ENCODE data around the gene ABI3BP.

The ABI3BP gene

GRCh38 chr3:101011136-101011535, 17.9 kb upstream of the ABI3BP start:
- TF ChIP-seq CTCF (conservative IDR thresholded peaks at IDR 0.05; ENCODE audit: low read depth, low read length) = no peak
- no peak overlapping the region for H3K4me3 ChIP-seq (ENCODE audit: low read length)
- no peak for DNase-seq (ENCODE audit: low read depth)

- TF ChIP-seq CTCF (conservative IDR thresholded peaks at IDR 0.05; ENCODE audit: low read depth, low read length) = no peak
- DNase-seq (ENCODE audit: low read depth) = no peak
- no peak overlapping the region for H3K4me3 ChIP-seq (ENCODE audit: low read length)
Measured at GRCh38 chr3:101010296-101010695, 17.1 kb upstream of the ABI3BP start.

- DNase-seq (ENCODE audit: low read depth) = no peak
- TF ChIP-seq CTCF (conservative IDR thresholded peaks at IDR 0.05; ENCODE audit: low read depth, low read length) = no peak
- no peak overlapping the region for H3K4me3 ChIP-seq (ENCODE audit: low read length)
Measured at GRCh38 chr3:101009386-101009785, 16.2 kb upstream of the ABI3BP start.

GRCh38 chr3:100999160-100999559, 5.9 kb upstream of the ABI3BP start:
- no peak for TF ChIP-seq CTCF (conservative IDR thresholded peaks at IDR 0.05; ENCODE audit: low read depth, low read length)
- no peak for DNase-seq (ENCODE audit: low read depth)
- H3K4me3 ChIP-seq (ENCODE audit: low read length) = no peak overlapping the region

- DNase-seq (ENCODE audit: low read depth) = no peak
- TF ChIP-seq CTCF (conservative IDR thresholded peaks at IDR 0.05; ENCODE audit: low read depth, low read length) = no peak
- H3K4me3 ChIP-seq (ENCODE audit: low read length) = no peak overlapping the region
Measured at GRCh38 chr3:100994809-100995208, 1.6 kb upstream of the ABI3BP start.

- no peak overlapping the region for H3K4me3 ChIP-seq (ENCODE audit: low read length)
- no peak for DNase-seq (ENCODE audit: low read depth)
- no peak for TF ChIP-seq CTCF (conservative IDR thresholded peaks at IDR 0.05; ENCODE audit: low read depth, low read length)
Measured at GRCh38 chr3:100994187-100994586, 966 bp upstream of the ABI3BP start.

- no peak for DNase-seq (ENCODE audit: low read depth)
- TF ChIP-seq CTCF (conservative IDR thresholded peaks at IDR 0.05; ENCODE audit: low read depth, low read length) = no peak
- H3K4me3 ChIP-seq (ENCODE audit: low read length) = no peak overlapping the region
Measured at GRCh38 chr3:100992231-100993012, 799 bp downstream of the ABI3BP start.

All from retinal pigment epithelial cell (primary cell).